ENCODE measurements around the gene PPFIA2. TPM values are rescaled to one million over a fixed set of nuclear protein-coding genes. Genes with fewer than 3 reads are reported as not detected.

Gene PPFIA2
- total RNA-seq, 1 donor from 2014 or later = 2.6 TPM

- no peak for DNase-seq (ENCODE audit: low spot score)
Observed at GRCh38 chr12:81211306-81211705, 547.8 kb downstream of the PPFIA2 start.

- peak; percentile 25 for DNase-seq (ENCODE audit: low spot score)
Observed at GRCh38 chr12:81209772-81210225, 549.4 kb downstream of the PPFIA2 start.

GRCh38 chr12:81209012-81209411 is 550.1 kb downstream of the PPFIA2 start:
- DNase-seq (ENCODE audit: low spot score) = no peak

- DNase-seq (ENCODE audit: low spot score) = no peak
Observed at GRCh38 chr12:81208187-81208911, 550.8 kb downstream of the PPFIA2 start.
